ENCODE results near the gene C20orf202.
"Not testable (repeated sequence)": the region's sequence is repeated elsewhere in the genome, so short reads cannot be mapped to it uniquely, and the experiment has no call there.

The C20orf202 gene

GRCh38 chr20:1250282-1250681 lies 47.0 kb downstream of the C20orf202 start:
- not testable (repeated sequence) for DNase-seq

- no peak for DNase-seq
Observed at GRCh38 chr20:1252416-1252815, 49.2 kb downstream of the C20orf202 start.

- DNase-seq = no peak
Observed at GRCh38 chr20:1254254-1254653, 51.0 kb downstream of the C20orf202 start.

GRCh38 chr20:1255675-1256074 lies 52.4 kb downstream of the C20orf202 start:
- DNase-seq = no peak
